Activated CD4-positive, alpha-beta T cell treated with anti-CD3 and anti-CD28 coated beads, Interleukin-2, amount 50 U/mL, for 4 hours (primary cell): ENCODE data around the gene IMPG1.
"Not testable (repeated sequence)": the region's sequence is repeated elsewhere in the genome, so short reads cannot be mapped to it uniquely, and the experiment has no call there.

Source experiments
- DNase-seq, 2 experiments: peaks; one replicate each; pipeline ENCODE4 v3.0.0-alpha.2; 2020

IMPG1 gene

DNA sequence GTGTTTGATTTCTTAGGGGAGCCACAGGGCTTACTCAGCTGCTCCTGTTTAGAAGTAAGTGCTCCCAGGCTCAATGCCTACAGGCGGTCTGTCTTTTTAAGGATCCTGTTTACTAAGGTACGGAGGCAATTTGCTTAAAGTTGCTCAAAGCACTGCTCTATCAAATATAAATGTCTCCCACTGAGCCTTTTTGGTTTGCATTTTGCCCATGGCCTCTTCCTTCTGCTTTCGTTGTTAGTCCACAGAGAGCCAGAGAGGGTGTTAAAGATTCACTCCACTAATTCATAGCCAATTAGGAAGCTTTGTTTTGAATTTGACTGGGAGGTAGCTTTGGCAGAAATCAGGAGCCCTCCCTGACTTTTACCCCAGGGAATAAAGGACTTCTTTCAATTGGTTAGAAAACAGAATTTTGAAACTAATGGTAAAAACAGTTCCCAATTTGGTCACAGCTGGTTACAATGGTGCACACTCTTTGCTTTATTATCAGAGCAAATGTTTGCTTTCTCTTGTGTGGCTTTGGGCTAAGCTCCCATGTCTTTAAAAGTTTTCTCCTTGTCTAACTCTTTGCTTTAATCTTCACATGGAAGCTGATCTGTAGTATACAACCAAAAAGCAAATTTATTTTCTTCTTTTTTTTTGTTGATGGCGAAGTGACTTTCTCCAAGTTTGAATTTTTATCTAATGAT is 126.2 kb downstream of the IMPG1 start:
- no peak for DNase-seq

DNA sequence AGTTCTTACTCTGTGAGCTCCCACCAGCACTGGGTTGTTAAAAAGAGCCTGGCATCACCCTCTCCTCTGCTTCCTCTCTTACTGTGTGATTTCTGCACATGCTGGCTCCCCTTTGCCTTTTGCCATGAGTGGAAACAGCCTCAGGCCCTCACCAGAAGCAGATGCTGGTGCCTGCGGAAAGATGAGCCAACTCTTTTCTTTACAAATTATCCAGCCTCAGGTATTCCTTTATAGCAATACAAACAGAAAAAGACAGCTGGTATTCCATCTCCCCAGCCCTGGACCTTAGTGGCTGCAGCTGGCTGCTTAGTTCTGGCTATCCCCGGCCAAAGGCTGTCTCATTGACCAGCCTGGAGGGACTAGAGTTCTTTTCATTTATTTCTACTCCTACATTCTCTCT is 129.1 kb downstream of the IMPG1 start:
- DNase-seq, result no peak

DNA sequence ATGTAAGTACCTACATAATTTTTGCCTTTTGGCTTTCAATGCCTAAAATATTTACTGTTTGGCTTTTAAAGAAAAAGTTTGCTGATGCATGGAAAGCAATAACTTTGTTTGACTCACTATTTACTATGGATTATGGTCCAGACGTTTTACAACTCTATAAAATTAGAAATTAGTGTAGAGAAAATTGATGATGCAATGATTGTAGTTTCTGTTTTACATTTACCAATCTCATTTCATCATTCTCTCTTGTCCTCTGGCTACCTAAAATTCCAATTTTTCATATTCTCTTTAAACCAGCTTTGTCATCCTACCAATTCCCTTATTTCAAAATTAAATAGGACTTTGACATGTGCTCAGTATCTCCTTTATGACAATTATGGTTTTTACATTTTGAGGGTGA is 131.0 kb downstream of the IMPG1 start:
- DNase-seq, result no peak

- no peak for DNase-seq
Observed at GRCh38 chr6:75940564-75940963, 131.9 kb downstream of the IMPG1 start.

DNA sequence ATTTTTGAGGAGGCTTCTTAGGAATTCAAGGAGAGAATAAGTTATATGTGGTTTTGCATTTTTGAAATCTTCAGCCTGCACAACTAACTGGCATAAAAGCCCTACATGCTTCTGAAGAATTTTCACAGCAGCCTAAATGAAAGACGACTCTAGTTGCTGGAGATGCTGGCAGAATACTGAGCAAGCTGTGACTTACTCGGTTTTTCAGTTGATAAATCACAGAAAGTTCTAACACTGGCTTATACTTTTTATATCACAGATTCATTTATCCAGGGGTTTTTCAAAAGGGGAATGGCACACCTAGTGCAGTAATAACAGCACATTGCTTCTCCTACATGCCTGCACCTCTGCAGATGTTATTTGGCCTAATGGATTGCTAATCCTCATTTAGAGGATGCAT is 134.6 kb downstream of the IMPG1 start:
- DNase-seq, result no peak

GRCh38 chr6:75936682-75937081 is 135.8 kb downstream of the IMPG1 start:
- DNase-seq, result no peak

GRCh38 chr6:75935473-75935793 is 137.0 kb downstream of the IMPG1 start:
- DNase-seq, result no peak

DNA sequence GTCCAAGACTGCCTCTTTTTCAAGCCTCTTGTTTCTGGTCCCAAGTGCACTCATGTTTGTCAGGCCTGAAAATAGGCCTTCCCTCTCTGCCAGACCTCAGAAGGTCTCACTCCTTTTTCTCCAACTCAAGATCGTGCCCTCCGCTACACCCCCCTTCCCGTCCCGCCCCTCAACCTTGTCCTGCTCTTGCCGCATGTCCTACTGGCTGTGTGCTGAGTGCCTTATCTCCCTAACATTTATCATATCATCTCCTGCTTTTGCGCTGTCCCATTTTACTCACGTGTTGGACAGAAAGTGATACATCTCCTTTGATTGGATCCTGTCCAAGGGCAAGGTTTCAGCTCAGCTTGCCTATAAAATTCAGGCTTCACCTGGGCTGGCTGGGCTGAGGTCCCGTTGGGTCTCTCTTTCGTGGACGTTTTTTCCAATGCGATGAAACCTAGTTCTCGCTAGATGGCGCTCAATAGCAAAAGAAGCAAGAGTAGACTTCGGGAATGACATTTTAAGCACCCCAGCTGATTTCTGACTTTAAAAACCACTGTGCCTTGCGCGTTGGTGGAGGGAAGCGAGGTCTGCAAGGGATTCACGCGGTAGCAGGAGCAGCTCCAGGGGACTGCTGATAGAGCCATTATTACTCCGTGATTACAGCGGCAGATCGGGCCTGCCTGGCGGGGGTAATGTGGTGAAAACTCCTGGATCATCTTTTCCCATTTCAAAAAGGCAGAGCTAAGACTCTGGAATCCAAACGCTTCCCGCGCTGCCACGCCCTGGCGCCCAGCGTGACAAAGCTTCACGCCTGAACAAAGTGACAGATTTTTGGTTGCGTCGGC is 137.6 kb downstream of the IMPG1 start:
- DNase-seq, result no peak

- no peak for DNase-seq
Observed at GRCh38 chr6:75933387-75933975, 139.0 kb downstream of the IMPG1 start.

- no peak for DNase-seq
Observed at GRCh38 chr6:75932067-75932466, 140.4 kb downstream of the IMPG1 start.

GRCh38 chr6:75931011-75931680 is 141.3 kb downstream of the IMPG1 start:
- no peak for DNase-seq

DNA sequence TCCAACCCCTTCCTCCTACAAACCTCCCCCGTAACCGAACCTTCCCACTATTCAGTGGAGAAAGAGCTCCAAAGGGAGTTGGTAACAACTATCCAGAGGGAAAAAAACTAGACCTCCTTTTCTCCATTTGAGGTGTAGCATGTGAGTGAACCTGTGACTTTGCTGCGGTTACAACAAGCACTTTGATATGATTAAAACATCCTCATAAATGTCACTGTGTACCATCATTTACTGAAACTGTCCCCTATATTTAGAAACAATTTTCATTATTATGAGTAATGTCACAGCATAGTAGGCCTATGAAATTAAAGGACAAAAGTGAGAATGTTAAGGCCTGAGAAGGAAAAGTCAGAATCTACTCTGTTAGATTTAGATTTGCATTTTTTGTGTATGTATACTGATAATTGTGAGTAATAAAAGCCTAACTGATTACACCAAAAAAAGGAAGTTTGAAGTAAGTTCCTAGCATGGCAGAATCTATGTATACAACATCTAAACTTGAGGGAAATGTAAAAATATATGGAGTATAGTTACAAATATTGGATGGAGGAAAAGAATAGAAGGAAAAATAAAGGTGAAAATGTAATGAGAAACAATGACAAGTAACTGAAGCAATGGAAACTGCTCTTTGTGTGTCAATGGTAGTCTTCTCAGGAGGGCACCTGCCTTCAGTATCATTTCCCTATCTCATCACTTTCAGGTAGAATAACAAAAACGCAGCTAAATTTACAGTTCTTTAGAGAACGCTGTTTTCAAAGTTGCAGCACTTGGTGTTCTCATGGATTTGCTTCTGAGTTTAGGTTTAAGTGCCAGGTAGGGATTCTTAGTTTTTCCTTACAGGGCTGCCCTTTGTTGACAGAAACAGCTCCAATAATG is 145.9 kb downstream of the IMPG1 start:
- DNase-seq, result no peak

- DNase-seq, result no peak
Observed at GRCh38 chr6:75922226-75922625, 150.2 kb downstream of the IMPG1 start.

GRCh38 chr6:75913040-75913439 is 159.4 kb downstream of the IMPG1 start:
- no peak for DNase-seq

- DNase-seq, result no peak
Observed at GRCh38 chr6:75907444-75907843, 165.0 kb downstream of the IMPG1 start.

- DNase-seq, result no peak
Observed at GRCh38 chr6:75906871-75907270, 165.6 kb downstream of the IMPG1 start.

DNA sequence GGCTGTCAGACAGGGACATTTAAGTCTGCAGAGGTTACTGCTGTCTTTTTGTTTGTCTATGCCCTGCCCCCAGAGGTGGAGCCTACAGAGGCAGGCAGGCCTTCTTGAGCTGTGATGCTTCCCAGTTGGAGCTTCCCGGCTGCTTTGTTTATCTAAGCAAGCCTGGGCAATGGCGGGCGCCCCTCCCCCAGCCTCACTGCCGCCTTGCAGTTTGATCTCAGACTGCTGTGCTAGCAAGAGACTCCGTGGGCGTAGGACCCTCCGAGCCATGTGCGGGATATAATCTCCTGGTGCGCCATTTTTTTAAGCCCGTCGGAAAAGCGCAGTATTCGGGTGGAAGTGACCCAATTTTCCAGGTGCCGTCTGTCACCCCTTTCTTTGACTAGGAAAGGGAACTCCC is 167.3 kb downstream of the IMPG1 start:
- not testable (repeated sequence) for DNase-seq

- not testable (repeated sequence) for DNase-seq
Observed at GRCh38 chr6:75900216-75900615, 172.2 kb downstream of the IMPG1 start.

- DNase-seq, result no peak
Observed at GRCh38 chr6:75896526-75896925, 175.9 kb downstream of the IMPG1 start.

DNA sequence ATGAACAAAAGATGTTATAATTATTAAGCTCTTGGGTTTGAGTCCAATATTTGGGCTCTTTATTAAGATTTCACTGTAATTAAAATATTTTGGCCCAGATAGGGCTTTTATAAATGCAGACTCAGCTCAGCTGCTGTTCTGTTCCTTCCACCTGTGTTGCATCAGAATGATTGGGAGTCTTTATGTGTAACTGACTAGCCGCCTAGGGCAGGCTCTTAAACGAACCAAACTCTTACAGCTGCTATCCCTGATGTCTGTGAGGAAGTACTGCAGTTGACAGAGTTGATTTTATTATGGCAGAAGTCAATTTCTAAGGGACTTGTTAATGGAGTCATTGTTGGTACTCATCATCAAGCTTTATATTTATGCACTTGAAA is 178.7 kb downstream of the IMPG1 start:
- DNase-seq, result no peak

DNA sequence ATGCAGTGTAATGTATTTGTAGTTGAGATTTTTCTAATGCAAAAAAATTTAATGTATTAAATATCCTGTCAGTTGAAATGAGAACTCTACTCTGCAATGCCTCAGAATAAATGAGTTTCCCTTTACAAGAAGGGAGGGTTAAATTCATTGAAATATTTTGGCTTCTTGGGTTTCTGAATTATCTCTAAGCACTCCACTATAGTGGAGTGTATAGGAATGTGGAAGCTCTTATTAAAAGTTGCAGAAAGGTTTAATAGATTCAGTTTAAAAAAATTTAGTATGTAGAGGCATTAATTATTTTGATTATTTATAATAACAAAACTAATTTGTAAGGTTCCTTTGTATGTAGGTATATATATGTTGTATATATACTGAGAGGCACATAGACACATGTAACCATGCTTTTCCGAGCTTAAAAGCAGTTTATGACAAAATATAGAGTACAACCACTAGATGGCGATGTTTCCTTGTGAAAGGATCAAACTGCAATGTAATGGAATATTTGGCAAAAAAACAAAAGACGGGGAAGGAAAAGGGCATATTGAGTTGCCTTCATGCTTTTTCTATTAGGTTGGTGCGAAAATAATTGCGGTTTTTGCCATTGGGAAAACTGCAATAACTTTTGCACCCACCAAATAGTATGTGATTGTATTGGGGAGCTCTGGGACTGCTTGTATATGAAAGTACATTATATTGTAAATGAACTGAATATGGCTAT is 179.2 kb downstream of the IMPG1 start:
- no peak for DNase-seq

DNA sequence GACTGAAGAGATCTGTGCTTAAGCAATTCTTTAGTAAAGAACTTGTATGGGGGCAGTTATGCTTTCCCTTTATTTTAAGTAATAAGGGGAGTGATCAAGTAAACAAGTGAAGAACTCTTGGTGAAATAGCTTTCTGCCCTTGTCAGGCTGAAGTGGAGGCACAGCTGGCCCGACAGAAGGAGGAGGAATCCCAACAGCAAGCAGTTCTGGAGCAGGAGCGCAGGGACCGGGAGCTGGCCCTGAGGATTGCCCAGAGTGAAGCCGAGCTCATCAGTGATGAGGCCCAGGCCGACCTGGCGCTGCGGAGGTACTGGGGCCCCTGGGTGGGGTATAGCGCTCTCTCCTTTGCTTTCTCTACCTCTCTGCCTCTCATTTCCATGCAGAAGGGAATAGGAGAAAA is 180.1 kb downstream of the IMPG1 start:
- DNase-seq, result no peak
